Thyroid gland (tissue), 4 donors: Measurements from ENCODE around the gene MYL1.

Source experiments
- POLR2A ChIP-seq, 2 donors: fragments of 450-650 bp; IDR thresholded peaks; one replicate each; pipeline ENCODE4 v1.6.1; 2017; ENCODE audit warnings: antibody characterized with exemption in 2 of 2, mild to moderate bottlenecking in 2 of 2, moderate library complexity in 1 of 2
- TF ChIP-seq, protein P1 (sequence below), 6 experiments: fragments of 200-600 bp in 3 of 6; fragments of 450-650 bp in 3 of 6; sonication (generic) in 3 of 6; IDR thresholded peaks; one replicate each; pipeline ENCODE4 v1.5.1; 2016 to 2019; ENCODE audit warnings: antibody characterized with exemption in 6 of 6, mild to moderate bottlenecking in 2 of 6, inconsistent platforms in 1 of 6, moderate library complexity in 1 of 6

DNA sequence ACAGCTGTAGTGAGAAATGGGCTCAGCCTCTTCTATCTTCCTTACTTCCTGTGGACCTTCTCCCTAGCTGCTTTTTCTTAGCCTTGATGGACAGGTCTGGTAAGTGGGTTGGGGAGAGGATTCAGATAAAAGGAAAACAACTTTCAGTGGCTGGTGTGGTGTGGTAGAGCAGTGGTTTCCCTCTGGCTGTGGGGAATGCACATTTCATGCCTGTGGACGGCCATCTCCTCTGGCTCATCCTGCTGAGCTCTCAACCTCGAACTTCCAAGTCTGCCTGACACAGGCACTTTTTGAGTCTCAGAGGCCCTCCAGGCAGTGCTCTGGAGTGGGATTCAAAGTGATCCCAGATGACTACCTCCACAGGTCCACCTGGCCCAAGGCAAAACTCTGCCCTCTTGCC is 51.1 kb downstream of the MYL1 start:
- TF ChIP-seq, protein P1, sequence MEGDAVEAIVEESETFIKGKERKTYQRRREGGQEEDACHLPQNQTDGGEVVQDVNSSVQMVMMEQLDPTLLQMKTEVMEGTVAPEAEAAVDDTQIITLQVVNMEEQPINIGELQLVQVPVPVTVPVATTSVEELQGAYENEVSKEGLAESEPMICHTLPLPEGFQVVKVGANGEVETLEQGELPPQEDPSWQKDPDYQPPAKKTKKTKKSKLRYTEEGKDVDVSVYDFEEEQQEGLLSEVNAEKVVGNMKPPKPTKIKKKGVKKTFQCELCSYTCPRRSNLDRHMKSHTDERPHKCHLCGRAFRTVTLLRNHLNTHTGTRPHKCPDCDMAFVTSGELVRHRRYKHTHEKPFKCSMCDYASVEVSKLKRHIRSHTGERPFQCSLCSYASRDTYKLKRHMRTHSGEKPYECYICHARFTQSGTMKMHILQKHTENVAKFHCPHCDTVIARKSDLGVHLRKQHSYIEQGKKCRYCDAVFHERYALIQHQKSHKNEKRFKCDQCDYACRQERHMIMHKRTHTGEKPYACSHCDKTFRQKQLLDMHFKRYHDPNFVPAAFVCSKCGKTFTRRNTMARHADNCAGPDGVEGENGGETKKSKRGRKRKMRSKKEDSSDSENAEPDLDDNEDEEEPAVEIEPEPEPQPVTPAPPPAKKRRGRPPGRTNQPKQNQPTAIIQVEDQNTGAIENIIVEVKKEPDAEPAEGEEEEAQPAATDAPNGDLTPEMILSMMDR (IDR thresholded peaks at IDR 0.05) = no peak
- no peak for TF ChIP-seq POLR2A (IDR thresholded peaks at IDR 0.05)
